ENCODE measurements around the gene ZBTB16. TPM values are rescaled to one million over a fixed set of nuclear protein-coding genes. Genes with fewer than 3 reads are reported as not detected.
A peak's percentile ranks its signal among the peaks of the same experiment; 100 is the strongest.

Gene ZBTB16
- total and polyA plus RNA-seq, 2 experiments from 2014 or later: 0.29 to 1.4 TPM

DNA sequence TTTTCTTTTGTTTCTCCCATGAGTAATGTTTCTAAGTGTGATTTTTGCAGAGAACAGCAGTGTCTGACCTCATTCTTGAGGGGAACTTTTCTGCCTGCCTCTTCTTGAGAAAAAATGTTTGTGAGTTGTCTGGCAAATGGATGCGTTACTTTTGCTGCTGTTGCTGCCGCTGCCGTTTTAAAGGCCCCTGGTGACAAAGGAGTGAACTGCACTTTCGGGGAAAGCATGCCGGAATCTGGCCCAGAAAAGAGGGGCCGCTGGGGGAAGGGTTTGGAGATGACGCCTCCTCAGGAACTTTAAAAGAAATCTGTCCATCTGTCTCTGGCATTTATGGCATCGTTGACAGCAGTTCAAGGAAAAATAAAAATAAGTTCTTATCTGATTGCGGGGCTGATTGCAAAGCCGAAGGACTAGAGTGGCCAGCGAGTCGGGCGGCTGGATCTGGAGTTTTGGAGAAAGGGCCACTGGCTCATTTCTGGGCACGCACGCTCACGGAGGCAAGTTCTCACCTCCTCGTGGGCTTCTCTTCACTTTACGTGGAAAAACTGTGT lies 16.5 kb downstream of the ZBTB16 start:
- DNase-seq (ENCODE audit: low spot score) (peak; percentile 88), ATAC-seq (peak; percentile 56)
- H3K36me3 Mint-ChIP-seq (ENCODE audit: low read depth): no peaks in the 10 kb centered on the region
- no peaks in the 10 kb centered on the region for H4K20me1 ChIP-seq (replicated peaks; ENCODE audit: insufficient read depth)
- no peaks in the 10 kb centered on the region for H3F3A ChIP-seq (replicated peaks; ENCODE audit: low read depth)
- peaks cover 40% of the 10 kb centered on the region for H3K27me3 Mint-ChIP-seq (ENCODE audit: insufficient read depth, low read depth, poor library complexity)
- peaks cover 25% of the 10 kb centered on the region for H3K27me3 ChIP-seq (ENCODE audit: insufficient read depth)
- peaks cover 47% of the 10 kb centered on the region for H3K4me1 Mint-ChIP-seq
- H3K9me3 Mint-ChIP-seq: no peaks in the 10 kb centered on the region
- no peak overlapping the region for H3K4me3 ChIP-seq
- peaks cover 29% of the 10 kb centered on the region for H3K4me1 ChIP-seq (ENCODE audit: insufficient read depth)
- no peak overlapping the region for H2AFZ ChIP-seq
- H3K36me3 ChIP-seq (ENCODE audit: insufficient read depth): no peaks in the 10 kb centered on the region
- no peak overlapping the region for H3K27ac ChIP-seq (ENCODE audit: low read depth)
- H3K79me2 ChIP-seq (replicated peaks; ENCODE audit: insufficient read depth): no peaks in the 10 kb centered on the region
- H3K9me2 ChIP-seq (ENCODE audit: insufficient read depth): no peaks in the 10 kb centered on the region
- H3K4me2 ChIP-seq: no peak overlapping the region
- H3K4me3 Mint-ChIP-seq: no peak overlapping the region
- TF ChIP-seq JUNB (IDR thresholded peaks at IDR 0.05; ENCODE audit: unreplicated experiment): no peak
- TF ChIP-seq NANOG (IDR thresholded peaks at IDR 0.05; ENCODE audit: borderline replicate concordance): no peak
- no peak for TF ChIP-seq ETS1 (IDR thresholded peaks at IDR 0.05)
- no peak for TF ChIP-seq EZH2phosphoT487 (IDR thresholded peaks at IDR 0.05; ENCODE audit: unreplicated experiment)
- peak; percentile 59 to 74 for TF ChIP-seq CTCF (conservative IDR thresholded peaks at IDR 0.05; ENCODE audit: low read depth in 2 of 2)
- no peak for TF ChIP-seq ZNF462 (CRISPR knock-in tag; IDR thresholded peaks at IDR 0.05)
- no peak overlapping the region for H3K27ac Mint-ChIP-seq

All from GM23338 (cell line).